ENCODE results near the gene MCRIP1.

GRCh38 chr17:81833160-81833920, at the start of gene MCRIP1:
- no peak for TF ChIP-seq EZH2 (IDR thresholded peaks at IDR 0.05; ENCODE audit: borderline replicate concordance, low read length)
- TF ChIP-seq CTCF (conservative IDR thresholded peaks at IDR 0.05 in 1 of 2, IDR thresholded peaks at IDR 0.05 in 1 of 2; ENCODE audit: extremely low read depth in 1 of 2, insufficient read depth in 1 of 2, low read depth in 1 of 2, low read length in 2 of 2), result no peak

Measured in mammary epithelial cell (primary cell).